HG03469 (cell line): Measurements from ENCODE around the gene PRPS2.

Experiments used
- ATAC-seq: cut with Tn5 transposase; IDR thresholded peaks from one replicate; pipeline ENCODE4 v1.9.1; 2021; ENCODE audit warnings: mild to moderate bottlenecking, moderate library complexity, moderate number of reproducible peaks; ENCODE audit not compliant: unreplicated experiment

The PRPS2 gene

GRCh38 chrX:12791257-12792228, at the start of gene PRPS2:
PRPS2 (plus strand) TSS chrX:12791412; CDS start chrX:12791498, 86 bp downstream.
- no peak for ATAC-seq

- ATAC-seq, result no peak
Observed at GRCh38 chrX:12741416-12741815, 49.8 kb upstream of the PRPS2 start.

GRCh38 chrX:12747433-12747832, 43.8 kb upstream of the PRPS2 start:
- no peak for ATAC-seq

GRCh38 chrX:12751887-12752286, 39.3 kb upstream of the PRPS2 start:
- ATAC-seq, result no peak

GRCh38 chrX:12753366-12753765, 37.8 kb upstream of the PRPS2 start:
- ATAC-seq, result no peak

- ATAC-seq, result no peak
Observed at GRCh38 chrX:12758291-12758690, 32.9 kb upstream of the PRPS2 start.

- no peak for ATAC-seq
Observed at GRCh38 chrX:12767856-12768255, 23.4 kb upstream of the PRPS2 start.

- ATAC-seq, result no peak
Observed at GRCh38 chrX:12768491-12768890, 22.7 kb upstream of the PRPS2 start.

- no peak for ATAC-seq
Observed at GRCh38 chrX:12770440-12770839, 20.8 kb upstream of the PRPS2 start.

- ATAC-seq, result peak; percentile 95
Observed at GRCh38 chrX:12771445-12772069, 19.7 kb upstream of the PRPS2 start.

- ATAC-seq, result no peak
Observed at GRCh38 chrX:12777670-12778069, 13.5 kb upstream of the PRPS2 start.

- ATAC-seq, result no peak
Observed at GRCh38 chrX:12779534-12779933, 11.7 kb upstream of the PRPS2 start.

- ATAC-seq, result no peak
Observed at GRCh38 chrX:12788645-12789044, 2.6 kb upstream of the PRPS2 start.

GRCh38 chrX:12789976-12790375, 1.2 kb upstream of the PRPS2 start:
- ATAC-seq, result no peak

GRCh38 chrX:12790885-12791256, 341 bp upstream of the PRPS2 start:
- no peak for ATAC-seq

- ATAC-seq, result no peak
Observed at GRCh38 chrX:12792711-12793110, 1.5 kb downstream of the PRPS2 start.

GRCh38 chrX:12794654-12795053, 3.4 kb downstream of the PRPS2 start:
- no peak for ATAC-seq

GRCh38 chrX:12798601-12799000, 7.4 kb downstream of the PRPS2 start:
- ATAC-seq, result no peak

- ATAC-seq, result no peak
Observed at GRCh38 chrX:12799118-12799517, 7.9 kb downstream of the PRPS2 start.

- ATAC-seq, result no peak
Observed at GRCh38 chrX:12802741-12803140, 11.5 kb downstream of the PRPS2 start.

GRCh38 chrX:12804655-12805054, 13.4 kb downstream of the PRPS2 start:
- no peak for ATAC-seq

GRCh38 chrX:12805333-12805732, 14.1 kb downstream of the PRPS2 start:
- ATAC-seq, result no peak
